OCI-LY3 (cell line): ENCODE measurements around the gene LDB3.

ENCODE experiments used
- H2AFZ ChIP-seq: fragments of 200-600, 300-600 bp; shearing (Covaris generic); 2 replicates; pipeline ENCODE4 v1.6.0; 2014; ENCODE audit warnings: antibody characterized with exemption, low read depth, low read length
- H3K27ac ChIP-seq: fragments of 200-600, 300-600 bp; sonication (generic); 2 replicates; pipeline ENCODE4 v1.5.1; 2014; ENCODE audit warnings: mild to moderate bottlenecking, low read length, moderate library complexity, mixed read lengths
- H3K27me3 ChIP-seq: fragments of 200-600, 300-600 bp; sonication (generic); 2 replicates; pipeline ENCODE4 v1.6.1; 2014; ENCODE audit warnings: low read depth, low read length, mixed read lengths
- H3K36me3 ChIP-seq: fragments of 200-600, 300-600 bp; sonication (generic); replicated peaks from 2 replicates; pipeline ENCODE3; 2014; ENCODE audit warnings: low read depth, low read length, mixed read lengths
- H3K4me1 ChIP-seq: fragments of 300-600, 200-600 bp; sonication (generic); 2 replicates; pipeline ENCODE4 v1.6.1; 2014; ENCODE audit warnings: low read length, mixed read lengths
- H3K4me2 ChIP-seq: fragments of 200-600, 300-600 bp; sonication (generic); 2 replicates; pipeline ENCODE4 v1.6.1; 2014; ENCODE audit warnings: low read length, mixed read lengths
- H3K4me3 ChIP-seq: fragments of 300-600, 200-600 bp; sonication (generic); 2 replicates; pipeline ENCODE4 v1.5.1; 2014; ENCODE audit warnings: antibody characterized with exemption, mild to moderate bottlenecking, low read length, moderate library complexity
- H3K79me2 ChIP-seq: fragments of 300-600, 200-600 bp; shearing (Covaris generic); 2 replicates; pipeline ENCODE4 v1.6.1; 2014; ENCODE audit warnings: mild to moderate bottlenecking, low read length, mixed read lengths
- H3K9ac ChIP-seq: fragments of 300-600, 200-600 bp; shearing (Covaris generic); 2 replicates; pipeline ENCODE4 v1.6.0; 2014; ENCODE audit warnings: mild to moderate bottlenecking, low read length, moderate library complexity
- H3K9me3 ChIP-seq: fragments of 200-600, 300-600 bp; shearing (Covaris generic); 2 replicates; pipeline ENCODE4 v1.6.1; 2014; ENCODE audit warnings: low read length, mixed read lengths; ENCODE audit not compliant: insufficient read depth
- H4K20me1 ChIP-seq: fragments of 200-600, 300-600 bp; sonication (generic); 2 replicates; pipeline ENCODE4 v1.6.1; 2016; ENCODE audit warnings: low read length, mixed read lengths; ENCODE audit not compliant: insufficient read depth
- EZH2phosphoT487 ChIP-seq: fragments of 200-600 bp; shearing (Covaris generic); IDR thresholded peaks from 2 replicates; pipeline ENCODE4 v1.6.1; 2018; ENCODE audit warnings: antibody characterized with exemption, mixed run types, low read depth
- TF ChIP-seq, protein P1 (sequence below): fragments of 200-600, 300-600 bp; sonication (generic); IDR thresholded peaks from 2 replicates; pipeline ENCODE4 v1.5.1; 2014; ENCODE audit warnings: antibody characterized with exemption, low read length, low read depth

LDB3 gene

GRCh38 chr10:86663576-86664339 is 4.6 kb upstream of the LDB3 start:
- Histone ChIP-seq H3K4me1 (no peaks in the 10 kb centered on the region), H2AFZ (no peak overlapping the region), H3K9ac (no peak overlapping the region), H3K27me3 (no peaks in the 10 kb centered on the region), H3K36me3 (no peaks in the 10 kb centered on the region), H3K9me3 (no peaks in the 10 kb centered on the region), H4K20me1 (no peaks in the 10 kb centered on the region), H3K4me3 (no peak overlapping the region), H3K79me2 (no peaks in the 10 kb centered on the region), H3K4me2 (no peak overlapping the region), H3K27ac (no peak overlapping the region)
- TF ChIP-seq EZH2phosphoT487 = no peak
- TF ChIP-seq, protein P1, sequence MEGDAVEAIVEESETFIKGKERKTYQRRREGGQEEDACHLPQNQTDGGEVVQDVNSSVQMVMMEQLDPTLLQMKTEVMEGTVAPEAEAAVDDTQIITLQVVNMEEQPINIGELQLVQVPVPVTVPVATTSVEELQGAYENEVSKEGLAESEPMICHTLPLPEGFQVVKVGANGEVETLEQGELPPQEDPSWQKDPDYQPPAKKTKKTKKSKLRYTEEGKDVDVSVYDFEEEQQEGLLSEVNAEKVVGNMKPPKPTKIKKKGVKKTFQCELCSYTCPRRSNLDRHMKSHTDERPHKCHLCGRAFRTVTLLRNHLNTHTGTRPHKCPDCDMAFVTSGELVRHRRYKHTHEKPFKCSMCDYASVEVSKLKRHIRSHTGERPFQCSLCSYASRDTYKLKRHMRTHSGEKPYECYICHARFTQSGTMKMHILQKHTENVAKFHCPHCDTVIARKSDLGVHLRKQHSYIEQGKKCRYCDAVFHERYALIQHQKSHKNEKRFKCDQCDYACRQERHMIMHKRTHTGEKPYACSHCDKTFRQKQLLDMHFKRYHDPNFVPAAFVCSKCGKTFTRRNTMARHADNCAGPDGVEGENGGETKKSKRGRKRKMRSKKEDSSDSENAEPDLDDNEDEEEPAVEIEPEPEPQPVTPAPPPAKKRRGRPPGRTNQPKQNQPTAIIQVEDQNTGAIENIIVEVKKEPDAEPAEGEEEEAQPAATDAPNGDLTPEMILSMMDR = no peak

- H3K36me3 ChIP-seq = no peaks in the 10 kb centered on the region
- H3K4me2 ChIP-seq = no peak overlapping the region
- no peak overlapping the region for H2AFZ ChIP-seq
- no peak overlapping the region for H3K4me3 ChIP-seq
- TF ChIP-seq EZH2phosphoT487 = no peak
- TF ChIP-seq, protein P1 = no peak
- no peaks in the 10 kb centered on the region for H3K9me3 ChIP-seq
- H3K79me2 ChIP-seq = no peaks in the 10 kb centered on the region
- H3K9ac ChIP-seq = no peak overlapping the region
- no peak overlapping the region for H3K27ac ChIP-seq
- no peaks in the 10 kb centered on the region for H3K27me3 ChIP-seq
- no peaks in the 10 kb centered on the region for H3K4me1 ChIP-seq
- no peaks in the 10 kb centered on the region for H4K20me1 ChIP-seq
These were observed 3.7 kb upstream of the LDB3 start for GRCh38 chr10:86664341-86665217.

- Histone ChIP-seq H3K27ac (no peak overlapping the region), H2AFZ (no peak overlapping the region), H3K27me3 (no peaks in the 10 kb centered on the region), H3K4me2 (no peak overlapping the region), H3K4me3 (no peak overlapping the region), H3K9ac (no peak overlapping the region), H4K20me1 (no peaks in the 10 kb centered on the region), H3K4me1 (no peaks in the 10 kb centered on the region), H3K9me3 (no peaks in the 10 kb centered on the region), H3K79me2 (no peaks in the 10 kb centered on the region), H3K36me3 (no peaks in the 10 kb centered on the region)
- TF ChIP-seq EZH2phosphoT487 = no peak
- TF ChIP-seq, protein P1 = no peak
These were observed 3.1 kb upstream of the LDB3 start for GRCh38 chr10:86665218-86665607.

DNA sequence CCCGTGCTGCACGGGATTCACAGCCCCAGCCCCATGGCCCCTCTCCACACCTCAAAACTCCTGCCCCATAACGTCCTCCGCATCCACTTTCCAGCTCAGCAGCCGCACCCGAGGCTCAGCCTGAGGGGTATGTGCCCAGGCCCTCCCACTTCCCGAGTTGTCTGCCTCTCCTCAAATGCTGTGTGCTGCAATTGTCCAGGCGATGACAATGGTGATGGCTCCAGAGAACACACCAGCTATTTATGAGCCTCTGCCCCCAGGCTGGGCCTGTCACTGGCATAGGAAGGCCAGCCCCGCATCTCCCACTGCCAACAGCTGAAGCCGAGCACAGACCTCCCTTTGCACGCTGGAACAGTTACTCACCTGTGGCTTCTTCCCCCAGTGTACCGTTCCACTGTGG is 2.4 kb upstream of the LDB3 start:
- H3K4me3 ChIP-seq = no peak overlapping the region
- no peaks in the 10 kb centered on the region for H3K4me1 ChIP-seq
- no peaks in the 10 kb centered on the region for H3K9me3 ChIP-seq
- no peak for TF ChIP-seq EZH2phosphoT487
- TF ChIP-seq, protein P1 = no peak
- no peaks in the 10 kb centered on the region for H3K36me3 ChIP-seq
- H2AFZ ChIP-seq = no peak overlapping the region
- no peaks in the 10 kb centered on the region for H3K79me2 ChIP-seq
- H4K20me1 ChIP-seq = no peaks in the 10 kb centered on the region
- H3K27me3 ChIP-seq = no peaks in the 10 kb centered on the region
- no peak overlapping the region for H3K4me2 ChIP-seq
- no peak overlapping the region for H3K9ac ChIP-seq
- no peak overlapping the region for H3K27ac ChIP-seq
